ENCODE results near the gene ABLIM2.

Gene ABLIM2

DNA sequence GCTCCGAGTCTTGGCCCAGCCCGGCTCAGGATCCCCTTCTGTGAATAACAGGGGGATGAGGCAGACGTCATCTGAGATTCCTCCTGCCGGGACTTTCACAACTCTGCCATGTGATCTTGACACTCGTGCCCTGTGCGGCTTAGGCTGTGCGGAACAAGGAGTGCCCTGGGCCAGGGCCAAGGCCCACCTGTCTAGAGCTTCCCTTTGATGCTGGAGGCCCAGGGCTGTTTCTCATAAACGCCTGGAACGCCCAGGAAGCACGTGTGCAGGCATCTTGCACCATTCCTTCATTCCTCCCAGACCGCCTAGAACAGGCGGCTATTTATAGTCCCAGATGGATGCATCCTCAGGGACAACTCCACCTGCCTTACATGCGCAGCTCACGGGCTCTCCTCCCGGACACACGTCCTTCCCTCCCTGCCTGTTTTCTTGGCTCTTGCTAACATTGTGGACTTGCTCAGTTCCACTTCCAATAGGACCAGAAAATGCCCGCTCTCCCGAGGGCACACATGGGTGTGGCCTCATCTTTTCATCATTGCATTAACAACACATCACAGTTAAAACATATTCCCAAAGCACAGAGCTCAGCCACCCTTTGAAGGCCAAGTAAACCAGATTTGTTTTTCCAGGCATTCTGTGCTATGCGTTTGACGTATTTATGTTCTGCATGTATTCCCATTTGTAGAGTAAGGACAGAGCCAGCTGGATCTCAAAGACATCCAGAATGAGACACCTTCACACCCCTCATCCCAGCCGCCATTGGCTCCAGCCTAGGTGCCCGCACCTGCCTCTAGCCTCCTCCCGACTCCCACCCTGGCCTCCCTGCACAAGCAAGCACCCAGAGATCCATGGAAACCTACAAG lies 57.2 kb downstream of the ABLIM2 start:
- DNase-seq, result no peak

DNA sequence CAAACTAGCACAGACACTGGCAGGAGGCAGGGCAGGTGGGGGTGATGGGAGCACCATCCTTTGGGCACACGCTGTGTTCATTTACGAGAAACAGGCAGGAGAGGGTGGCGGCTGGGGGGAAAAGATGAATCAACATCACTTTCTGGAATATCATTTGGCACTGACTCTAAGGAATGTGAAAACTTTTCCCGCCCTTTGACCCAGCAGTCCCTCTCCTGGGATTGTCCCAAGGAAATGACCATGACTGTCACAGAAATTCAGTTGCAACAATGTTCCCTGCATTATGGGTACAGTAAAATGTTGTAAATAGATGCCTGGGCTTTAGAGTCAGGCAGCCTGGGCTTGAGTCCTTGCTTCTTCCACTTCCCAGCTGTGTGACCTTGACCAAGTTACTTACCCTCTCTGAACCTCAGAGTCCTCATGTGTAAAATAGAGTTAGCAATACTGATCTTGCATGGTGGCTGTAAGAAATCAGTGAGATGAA lies 58.6 kb downstream of the ABLIM2 start:
- DNase-seq, result no peak

DNA sequence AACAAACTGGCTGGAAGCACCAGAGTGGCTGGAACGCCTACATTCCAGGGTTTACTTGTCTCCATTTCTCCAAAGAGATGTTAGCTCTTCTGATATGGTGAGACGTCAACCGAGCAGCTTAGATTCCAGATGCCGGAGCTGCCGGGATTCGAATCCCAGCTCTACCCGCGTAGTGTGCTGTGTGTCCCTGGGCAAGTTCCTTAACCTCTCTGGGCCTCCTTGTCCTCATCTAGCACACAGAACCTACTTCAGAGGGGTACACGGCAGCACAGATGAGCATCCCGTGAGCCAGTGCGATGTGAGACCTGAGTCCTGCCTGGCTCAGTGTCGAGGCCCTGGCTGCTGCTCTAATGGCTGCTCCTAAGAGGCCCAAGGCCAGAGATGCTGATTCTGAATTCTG lies 60.1 kb downstream of the ABLIM2 start:
- DNase-seq, result no peak

GRCh38 chr4:8097721-8098345 lies 60.8 kb downstream of the ABLIM2 start:
- no peak for DNase-seq

GRCh38 chr4:8097141-8097541 lies 61.5 kb downstream of the ABLIM2 start:
- DNase-seq, result no peak

GRCh38 chr4:8096690-8097061 lies 61.9 kb downstream of the ABLIM2 start:
- no peak for DNase-seq

DNA sequence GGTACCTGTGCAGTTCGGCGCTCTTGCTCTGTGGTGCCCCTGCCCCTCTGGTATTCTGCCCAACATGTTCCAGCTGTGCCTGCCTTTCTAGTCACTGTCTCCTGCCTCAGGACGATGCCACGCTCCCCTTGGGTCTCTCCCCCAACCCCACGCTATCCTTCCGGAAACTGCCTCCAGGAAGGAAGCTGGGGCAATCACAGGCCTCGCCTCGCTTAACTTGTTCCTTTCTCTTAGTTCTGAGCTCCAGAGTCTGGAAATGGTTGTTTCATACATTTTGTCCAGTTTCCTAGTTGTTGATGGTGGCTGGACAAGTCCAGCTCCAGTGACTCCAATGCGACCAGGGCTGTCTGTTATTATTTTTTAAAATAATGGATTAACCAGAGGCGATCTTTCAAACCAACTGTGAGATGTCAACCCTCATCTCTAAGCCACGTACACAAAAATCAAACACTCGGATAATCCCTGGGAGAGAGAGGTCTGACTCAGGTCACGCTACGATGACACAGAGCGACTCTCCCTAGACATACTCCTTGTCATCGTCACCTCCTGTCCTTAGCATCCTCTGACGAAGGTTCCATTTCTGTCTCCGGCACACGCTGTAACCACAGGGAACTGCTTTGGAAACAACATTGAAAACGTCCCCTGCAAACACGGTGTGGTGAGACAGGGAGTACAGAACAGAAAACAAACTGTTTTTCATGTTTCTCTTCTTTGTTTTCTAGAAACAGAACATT lies 62.5 kb downstream of the ABLIM2 start:
- DNase-seq, result no peak

DNA sequence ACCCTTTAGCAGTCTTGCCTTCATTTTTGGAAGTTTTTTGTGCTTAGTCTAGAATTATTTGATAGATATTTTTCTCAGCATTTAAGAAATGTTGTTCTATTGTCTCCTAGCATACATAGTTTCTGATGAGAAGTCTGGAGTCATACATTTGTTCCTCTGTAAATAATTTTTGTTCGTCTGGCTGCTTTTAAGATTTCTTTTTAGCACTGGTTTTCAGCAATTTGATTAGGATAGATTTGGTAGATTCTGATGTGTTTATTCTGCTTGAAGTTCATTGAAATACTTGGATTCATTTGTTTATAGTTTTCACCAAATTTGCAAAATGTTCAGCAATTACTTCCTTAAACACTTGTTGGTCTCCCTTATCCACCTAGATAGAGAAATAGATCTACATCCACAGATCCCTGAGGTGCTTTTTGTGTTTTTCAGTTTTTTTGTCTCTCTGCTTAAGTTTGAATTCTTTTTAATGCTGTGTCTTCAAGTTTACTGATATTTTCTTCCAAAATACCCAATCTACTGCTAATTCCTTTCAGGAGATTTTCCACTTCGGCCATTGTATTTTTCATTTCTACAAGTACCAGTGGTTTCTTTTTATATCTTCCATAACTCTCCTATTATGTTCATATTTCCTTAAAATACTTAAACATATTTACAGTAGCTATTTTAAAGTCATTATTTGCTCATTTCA lies 64.9 kb downstream of the ABLIM2 start:
- DNase-seq, result no peak

GRCh38 chr4:8092282-8092681 lies 66.3 kb downstream of the ABLIM2 start:
- no peak for DNase-seq

DNA sequence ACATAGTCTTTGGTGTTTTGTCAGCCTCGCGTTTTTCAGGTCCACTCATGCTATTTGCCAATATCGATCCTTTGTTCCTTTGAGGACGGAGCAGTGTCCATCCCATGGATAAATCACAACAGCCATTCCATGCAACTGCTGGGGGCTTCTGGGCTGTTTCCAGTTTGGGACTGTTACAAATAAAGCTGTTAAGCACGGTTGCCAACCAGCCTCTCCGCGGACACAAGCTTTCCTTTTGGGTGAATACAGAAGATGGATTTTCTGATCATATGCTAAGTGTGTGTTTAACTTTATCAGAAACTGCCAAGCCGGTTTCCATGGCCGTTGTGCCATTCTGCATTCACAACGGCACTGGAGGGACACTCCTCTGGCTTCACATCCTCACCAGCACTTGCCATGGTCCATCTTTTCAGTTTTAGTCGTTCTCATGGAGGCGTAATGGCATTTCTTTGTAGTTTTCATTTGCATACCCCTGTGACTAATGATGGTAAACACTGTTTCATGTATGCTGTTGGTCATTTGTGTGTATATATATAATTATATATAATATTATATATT lies 67.8 kb downstream of the ABLIM2 start:
- DNase-seq, result no peak

DNA sequence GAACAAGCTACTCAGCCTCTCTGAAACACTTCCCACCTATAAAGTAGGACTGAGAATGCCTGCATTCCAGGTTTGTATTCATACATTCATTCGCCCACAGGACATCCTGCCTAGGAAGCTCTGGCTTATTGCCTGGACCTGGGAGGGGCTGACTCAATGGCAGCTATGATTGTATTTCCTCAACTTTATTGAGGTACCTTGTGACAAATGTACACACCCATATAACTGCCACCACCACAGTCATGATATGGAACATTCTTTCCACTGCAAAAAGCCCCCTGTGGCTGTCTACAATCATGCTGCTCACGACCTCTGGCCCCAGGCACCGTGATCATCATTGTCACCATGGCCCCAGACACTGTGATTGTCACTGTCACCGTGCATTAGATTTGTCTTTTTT lies 68.3 kb downstream of the ABLIM2 start:
- no peak for DNase-seq

GRCh38 chr4:8089862-8090261 lies 68.8 kb downstream of the ABLIM2 start:
- DNase-seq, result no peak

- DNase-seq, result no peak
Measured at GRCh38 chr4:8088966-8089491, 69.6 kb downstream of the ABLIM2 start.

- DNase-seq, result no peak
Measured at GRCh38 chr4:8087921-8088495, 70.6 kb downstream of the ABLIM2 start.

- DNase-seq, result no peak
Measured at GRCh38 chr4:8086783-8087445, 71.7 kb downstream of the ABLIM2 start.

DNA sequence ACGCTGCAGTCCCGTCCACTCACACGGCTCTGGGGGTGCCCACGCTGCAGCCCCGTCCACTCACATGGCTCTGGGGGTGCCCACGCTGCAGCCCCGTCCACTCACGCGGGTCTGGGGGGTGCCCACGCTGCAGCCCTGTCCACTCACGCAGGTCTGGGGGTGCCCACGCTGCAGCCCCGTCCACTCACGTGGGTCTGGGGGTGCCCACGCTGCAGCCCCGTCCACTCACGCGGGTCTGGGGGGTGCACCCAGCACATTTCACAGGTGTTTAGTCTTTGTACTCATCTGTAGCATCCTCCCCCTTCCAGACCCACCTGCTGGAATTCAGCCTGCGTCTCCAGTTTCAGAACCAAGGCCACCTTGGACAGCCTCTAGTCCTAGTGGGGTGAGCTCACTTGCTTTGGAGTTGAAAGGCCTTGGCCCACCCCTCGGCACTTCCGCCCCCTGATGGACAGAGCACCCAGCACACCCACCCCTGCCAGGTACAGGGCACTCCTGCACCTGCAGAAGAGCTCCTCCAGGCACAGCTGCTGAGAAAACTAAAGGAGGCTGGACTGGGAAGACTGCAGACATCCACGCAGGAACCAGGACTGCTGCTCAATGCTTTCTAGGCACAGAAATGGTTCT lies 73.0 kb downstream of the ABLIM2 start:
- no peak for DNase-seq

- no peak for DNase-seq
Measured at GRCh38 chr4:8084712-8085490, 73.7 kb downstream of the ABLIM2 start.

- no peak for DNase-seq
Measured at GRCh38 chr4:8084031-8084660, 74.5 kb downstream of the ABLIM2 start.

- no peak for DNase-seq
Measured at GRCh38 chr4:8083086-8083825, 75.4 kb downstream of the ABLIM2 start.
